H1 (cell line): ENCODE measurements around the gene PGD. TPM values are rescaled to one million over a fixed set of nuclear protein-coding genes. Genes with fewer than 3 reads are reported as not detected.

ENCODE experiments used
- CHD7 ChIP-seq: fragments of 300-600 bp; sonication (generic); IDR thresholded peaks from 2 replicates; pipeline ENCODE4 v1.7.1; 2012; ENCODE audit warnings: low read length, moderate library complexity, mild to moderate bottlenecking, inconsistent platforms; ENCODE audit not compliant: insufficient replicate concordance
- MAFK ChIP-seq: IDR thresholded peaks from 2 replicates; pipeline ENCODE4 v1.6.1; 2012; ENCODE audit warnings: low read depth, mild to moderate bottlenecking, improper control_type of control experiment, low read length
- POLR2AphosphoS5 ChIP-seq: IDR thresholded peaks from 2 replicates; pipeline ENCODE4 v1.6.1; 2011; ENCODE audit warnings: low read depth, low read length
- RNF2 ChIP-seq: fragments of 200-900, 300-1000 bp; sonication (generic); IDR thresholded peaks from 2 replicates; pipeline ENCODE4 v1.7.1; 2016; ENCODE audit warnings: borderline replicate concordance, low read depth, mild to moderate bottlenecking, antibody characterized with exemption, low read length; ENCODE audit not compliant: poor library complexity, severe bottlenecking; ENCODE audit errors: missing control alignments
- TAF1 ChIP-seq: IDR thresholded peaks from 2 replicates; pipeline ENCODE4 v1.6.1; 2011; ENCODE audit warnings: mild to moderate bottlenecking, low read depth, low read length
- polyA plus RNA-seq, 7 experiments: library from polyadenylated mRNA; depleted of rRNA in 3 of 7; stranded (reverse) in 5 of 7; unstranded in 2 of 7; fragments of >200 nt in 5 of 7; fragments of 200-250 nt in 2 of 7; gene quantifications; 1 replicate in 5 of 7; 2 replicates in 1 of 7; 4 replicates in 1 of 7; pipeline versions ENCODE4 v1.2.1 to v1.2.3, GENCODE V29; 2011 to 2013; ENCODE audit warnings: missing spikeins in 2 of 7, mixed read lengths in 2 of 7
- total RNA-seq: library from RNA; stranded (reverse); fragmentation: NEBNext Ultra II Directional; extraction: Animal tissue kit (Norgen Biotek cat#: 25700); gene quantifications from 2 replicates; pipeline ENCODE4 v1.2.1, GENCODE V29; 2021

Gene PGD
- total and polyA plus RNA-seq, 2 of the 8 experiments (the other 6 are each of a cell fraction or from before 2014, with no cell fraction given): 191 to 331 TPM

- TF ChIP-seq POLR2AphosphoS5 (no peak), RNF2 (no peak), TAF1 (no peak), MAFK (no peak), CHD7 (no peak)
These were observed 39.9 kb downstream of the PGD start (continued) for GRCh38 chr1:10438677-10439163.
